ENCODE results near the gene RCVRN. TPM values are rescaled to one million over a fixed set of nuclear protein-coding genes. Genes with fewer than 3 reads are reported as not detected.

The RCVRN gene
- total RNA-seq, 4 donors from 2014 or later, result 0.06 to 1.1 (median 0.24) TPM

GRCh38 chr17:9906616-9907015, 1.5 kb upstream of the RCVRN start:
- WGBS, 2 donors, result 46% methylated on average over 14 of the region's 14 CpGs
- intact Hi-C loops (cut with DNase I; ENCODE audit: low total_unique reads), result no loop called here
- no peak for TF ChIP-seq CTCF (IDR thresholded peaks at IDR 0.05)
- TF ChIP-seq POLR2A (IDR thresholded peaks at IDR 0.05), result no peak
- DNase-seq (ENCODE audit: low spot score in 2 of 2), result no peak
- H3K4me3 ChIP-seq (ENCODE audit: low read depth, poor library complexity, severe bottlenecking), result no peak overlapping the region

DNA sequence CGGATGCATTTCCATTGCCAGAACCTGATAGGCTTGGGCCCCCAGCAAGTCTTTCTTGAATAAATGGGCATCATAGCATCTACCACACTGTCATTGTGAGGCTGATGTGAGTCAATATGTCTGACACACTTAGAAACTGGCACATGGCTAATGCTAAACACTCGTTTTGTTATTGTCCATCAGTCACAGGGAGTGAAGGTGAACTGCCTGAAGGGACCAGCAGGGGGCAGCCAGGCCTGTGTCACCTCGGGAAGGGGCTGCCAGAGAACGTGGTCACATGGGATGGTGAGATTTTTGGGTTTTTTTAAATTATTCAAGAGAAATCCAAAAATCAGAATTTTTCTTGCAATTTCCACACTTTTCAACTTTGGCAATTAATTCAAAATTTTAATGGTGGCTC, 831 bp upstream of the RCVRN start:
- WGBS, 2 donors, result 19 to 22% methylated on average over 4 of the region's 4 CpGs
- DNase-seq (ENCODE audit: low spot score in 2 of 2), result no peak
- TF ChIP-seq POLR2A (IDR thresholded peaks at IDR 0.05) (no peak), CTCF (IDR thresholded peaks at IDR 0.05) (no peak)
- intact Hi-C loops (cut with DNase I; ENCODE audit: low total_unique reads), result no loop called here
- H3K4me3 ChIP-seq (ENCODE audit: low read depth, poor library complexity, severe bottlenecking), result no peak overlapping the region

DNA sequence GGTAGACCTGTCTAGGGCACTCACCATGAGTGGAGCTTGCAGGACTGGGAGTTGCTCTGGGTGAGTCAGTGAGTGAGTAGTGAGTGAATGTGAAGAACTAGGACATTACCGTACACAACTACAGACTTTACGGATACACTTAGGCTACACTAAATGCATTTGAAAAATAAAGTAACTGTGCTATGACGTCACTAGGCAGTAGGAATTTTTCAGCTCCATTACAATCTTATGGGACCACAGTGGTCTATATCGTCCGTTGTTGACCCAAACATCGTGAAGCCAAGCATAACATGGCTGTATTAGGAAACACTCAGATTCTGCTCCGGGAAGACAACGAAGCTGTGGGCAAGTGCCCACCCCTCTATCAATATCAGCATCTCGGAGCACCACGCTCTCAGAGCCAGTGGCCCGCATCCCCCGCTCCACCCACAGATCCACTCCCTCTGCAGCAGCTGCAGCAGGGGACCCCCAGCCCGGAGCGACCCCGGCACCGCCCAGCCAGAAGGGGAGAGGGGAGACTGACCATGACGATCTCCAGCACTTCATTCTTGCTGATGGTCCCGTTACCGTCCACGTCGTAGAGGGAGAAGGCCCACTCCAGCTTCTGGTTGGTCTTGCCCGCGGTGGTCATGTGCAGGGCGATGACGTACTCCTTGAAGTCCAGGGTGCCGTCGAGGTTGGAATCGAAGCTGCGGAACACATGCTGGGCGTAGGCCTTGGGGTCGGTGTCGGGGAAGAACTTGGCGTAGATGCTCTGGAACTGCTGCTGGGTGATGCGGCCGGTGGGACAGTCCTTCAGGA, 594 bp downstream of the RCVRN start:
- intact Hi-C loops (cut with DNase I; ENCODE audit: low total_unique reads), result no loop called here
- no peak overlapping the region for H3K4me3 ChIP-seq (ENCODE audit: low read depth, poor library complexity, severe bottlenecking)
- no peak for TF ChIP-seq POLR2A (IDR thresholded peaks at IDR 0.05)
- TF ChIP-seq CTCF (IDR thresholded peaks at IDR 0.05), result no peak
- DNase-seq (ENCODE audit: low spot score in 2 of 2), result no peak
- WGBS, 2 donors, result 95% methylated on average over 35 of the region's 35 CpGs

DNA sequence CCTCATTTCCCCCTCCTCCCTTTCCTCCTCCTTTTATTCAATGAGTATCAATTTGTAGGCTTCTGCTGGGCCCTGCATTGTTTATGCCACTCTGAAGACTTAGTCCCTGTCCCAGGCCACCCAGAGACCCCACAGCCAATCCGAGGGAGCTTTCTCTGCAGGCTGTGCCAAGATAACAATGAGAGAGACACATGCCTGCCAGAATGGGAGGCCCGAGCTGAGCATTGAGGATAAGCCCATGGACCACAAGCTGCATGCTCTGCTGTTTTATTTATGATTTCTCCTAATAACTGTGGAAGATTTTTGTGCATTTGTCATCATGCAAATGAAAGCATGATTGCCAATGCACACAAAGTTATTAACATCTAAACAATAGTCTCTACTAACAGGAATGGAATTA, 3.0 kb downstream of the RCVRN start:
- 16 to 35% methylated on average over 2 of the region's 2 CpGs for WGBS, 2 donors
- DNase-seq (ENCODE audit: low spot score in 2 of 2), result no peak
- H3K4me3 ChIP-seq (ENCODE audit: low read depth, poor library complexity, severe bottlenecking), result no peak overlapping the region
- intact Hi-C loops (cut with DNase I; ENCODE audit: low total_unique reads), result no loop called here
- TF ChIP-seq CTCF (IDR thresholded peaks at IDR 0.05), result no peak

DNA sequence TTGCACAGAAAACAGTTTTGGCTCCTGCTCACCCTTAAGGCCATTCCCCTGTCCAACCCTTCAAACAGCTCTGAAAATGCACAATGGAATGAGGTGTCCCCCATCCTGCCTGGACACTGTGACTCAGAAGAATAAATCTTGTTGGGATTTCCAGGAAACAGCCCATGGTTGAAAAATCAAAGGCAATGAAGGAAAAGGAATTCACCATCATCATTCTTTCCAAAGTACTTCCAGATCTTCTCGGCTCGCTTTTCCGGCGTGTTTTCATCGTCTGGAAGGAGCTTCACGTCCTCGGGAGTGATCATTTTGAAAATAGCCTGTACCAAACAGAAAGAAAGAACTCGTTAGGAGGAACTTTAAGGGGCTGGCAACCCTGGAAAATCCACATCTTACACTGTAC, 4.3 kb downstream of the RCVRN start:
- H3K4me3 ChIP-seq (ENCODE audit: low read depth, poor library complexity, severe bottlenecking), result no peak overlapping the region
- no peak for DNase-seq (ENCODE audit: low spot score in 2 of 2)

More for the DNA sequence above, 4.3 kb downstream of the RCVRN start:
- WGBS, 2 donors, result 27 to 34% methylated on average over 8 of the region's 8 CpGs
- no peak for TF ChIP-seq POLR2A (IDR thresholded peaks at IDR 0.05)
- TF ChIP-seq CTCF (IDR thresholded peaks at IDR 0.05), result no peak
- intact Hi-C loops (cut with DNase I; ENCODE audit: low total_unique reads), result no loop called here

Measured in lower leg skin (tissue), 4 donors.